ENCODE data around the gene ANKIB1.

ANKIB1 gene

DNA sequence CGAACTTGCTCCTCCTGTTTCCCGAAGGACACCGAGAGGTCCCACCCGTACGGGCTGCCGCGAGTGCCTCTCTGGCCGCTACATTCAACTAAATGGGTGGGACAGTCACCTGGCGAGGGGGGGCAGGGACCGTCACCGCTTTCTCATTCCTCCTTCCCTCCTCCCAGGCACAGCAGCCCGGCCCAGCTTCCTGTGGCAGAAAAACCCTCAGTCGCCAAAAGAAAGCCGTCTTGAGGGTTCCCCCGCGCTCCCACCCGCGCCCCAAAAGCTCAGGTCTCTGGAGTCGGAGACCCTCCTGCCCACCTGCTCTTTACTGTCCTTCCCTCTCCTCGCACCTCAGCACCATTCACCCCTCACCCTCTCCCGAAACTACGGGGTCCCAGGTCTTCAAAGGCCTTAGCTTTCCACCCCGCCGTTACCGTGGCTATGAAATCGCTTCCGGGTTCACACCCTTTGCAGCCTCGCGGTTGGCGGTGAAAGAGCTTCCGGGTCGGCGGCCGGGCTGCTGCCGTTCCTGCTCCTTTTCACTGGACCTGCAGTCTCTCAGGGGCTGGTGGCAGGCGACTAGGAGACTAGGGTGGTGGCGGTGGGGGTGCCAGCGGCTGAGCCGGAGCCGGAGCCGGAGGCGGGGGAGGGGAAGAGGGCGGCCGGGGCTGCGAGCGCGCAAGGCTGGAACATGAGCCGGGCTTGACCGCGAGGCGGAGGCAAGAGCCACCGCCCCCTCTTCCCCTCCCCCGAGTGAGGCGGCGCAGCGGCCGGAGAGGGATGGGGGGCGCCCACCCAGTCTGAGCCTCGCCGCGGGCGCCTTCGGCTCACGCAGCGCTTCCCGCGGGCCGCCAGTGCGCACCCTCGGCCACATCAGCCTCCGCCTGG, at the start of gene ANKIB1, which contains the start of gene KRIT1:
ANKIB1 (plus strand) TSS at position 488 of the 873 bp plus-strand sequence. CDS start 49,005 bp downstream, outside the sequence.
KRIT1 (minus strand) TSS at position 428 of the 873 bp plus-strand sequence. CDS start 3,779 bp downstream, outside the sequence.
- Histone ChIP-seq H3K27ac (peak within 1 kb of the TSS; percentile 89), H3K27me3 (ENCODE audit: insufficient read depth, low read depth, severe bottlenecking) (no peaks in the 10 kb centered on the region), H3K4me3 (ENCODE audit: low read depth, low read length) (peak within 1 kb of the TSS; percentile 87), H3K9me3 (ENCODE audit: severe bottlenecking) (no peaks in the 10 kb centered on the region), H3K36me3 (peaks cover 6% of the 10 kb centered on the region)
- peak; percentile 34; the same call in 1 of the 2 replicates for TF ChIP-seq CTCF (IDR thresholded peaks at IDR 0.05; ENCODE audit: low read depth, low read length)
- DNase-seq: peak; percentile 93

- Histone ChIP-seq H3K27me3 (ENCODE audit: insufficient read depth, low read depth, severe bottlenecking) (no peaks in the 10 kb centered on the region), H3K27ac (no peak overlapping the region), H3K4me3 (ENCODE audit: low read depth, low read length) (no peak overlapping the region), H3K9me3 (ENCODE audit: severe bottlenecking) (no peaks in the 10 kb centered on the region), H3K36me3 (peaks cover 45% of the 10 kb centered on the region)
- TF ChIP-seq CTCF (IDR thresholded peaks at IDR 0.05; ENCODE audit: low read depth, low read length): no peak
- DNase-seq: no peak
Measured at GRCh38 chr7:92200791-92201190, 45.0 kb upstream of the ANKIB1 start.

- no peak overlapping the region for H3K4me3 ChIP-seq (ENCODE audit: low read depth, low read length)
- TF ChIP-seq CTCF (IDR thresholded peaks at IDR 0.05; ENCODE audit: low read depth, low read length): no peak
- DNase-seq: no peak
- no peaks in the 10 kb centered on the region for H3K27me3 ChIP-seq (ENCODE audit: insufficient read depth, low read depth, severe bottlenecking)
- H3K36me3 ChIP-seq: peaks cover 50% of the 10 kb centered on the region
- H3K27ac ChIP-seq: no peak overlapping the region
- no peaks in the 10 kb centered on the region for H3K9me3 ChIP-seq (ENCODE audit: severe bottlenecking)
Measured at GRCh38 chr7:92205987-92206386, 39.8 kb upstream of the ANKIB1 start.

DNA sequence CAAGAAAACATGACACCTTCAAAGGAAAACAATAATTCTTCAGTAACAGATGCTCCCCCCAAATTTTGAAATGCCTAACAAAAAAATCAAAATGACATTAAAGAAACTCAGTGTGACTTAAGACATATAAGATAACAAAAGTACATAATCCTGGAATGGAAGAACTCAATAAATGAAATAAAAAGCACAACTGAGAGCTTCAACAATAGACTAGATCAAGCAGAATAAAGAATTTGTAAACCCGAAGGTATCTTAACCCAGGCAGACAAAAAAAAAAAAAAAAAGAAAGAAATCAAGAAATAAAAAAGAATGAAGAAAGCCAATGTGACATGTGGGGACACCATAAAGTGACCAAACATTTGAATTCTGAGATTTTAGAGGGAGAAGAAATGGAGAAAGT, 39.1 kb upstream of the ANKIB1 start:
- TF ChIP-seq CTCF (IDR thresholded peaks at IDR 0.05; ENCODE audit: low read depth, low read length): no peak
- peaks cover 57% of the 10 kb centered on the region for H3K36me3 ChIP-seq
- H3K4me3 ChIP-seq (ENCODE audit: low read depth, low read length): no peak overlapping the region
- no peaks in the 10 kb centered on the region for H3K27me3 ChIP-seq (ENCODE audit: insufficient read depth, low read depth, severe bottlenecking)
- no peaks in the 10 kb centered on the region for H3K9me3 ChIP-seq (ENCODE audit: severe bottlenecking)
- DNase-seq: no peak
- H3K27ac ChIP-seq: no peak overlapping the region

GRCh38 chr7:92221766-92222165, 24.0 kb upstream of the ANKIB1 start:
- Histone ChIP-seq H3K27me3 (ENCODE audit: insufficient read depth, low read depth, severe bottlenecking) (no peaks in the 10 kb centered on the region), H3K9me3 (ENCODE audit: severe bottlenecking) (no peaks in the 10 kb centered on the region), H3K4me3 (ENCODE audit: low read depth, low read length) (no peak overlapping the region), H3K27ac (no peak overlapping the region), H3K36me3 (peaks cover 70% of the 10 kb centered on the region)
- no peak for DNase-seq
- no peak for TF ChIP-seq CTCF (IDR thresholded peaks at IDR 0.05; ENCODE audit: low read depth, low read length)

Measured in WERI-Rb-1 (cell line).